Measurements from ENCODE around the gene KCNQ1. TPM values are rescaled to one million over a fixed set of nuclear protein-coding genes. Genes with fewer than 3 reads are reported as not detected.

Gene KCNQ1
- total RNA-seq, 1 donor from 2014 or later, result 43.0 TPM

DNA sequence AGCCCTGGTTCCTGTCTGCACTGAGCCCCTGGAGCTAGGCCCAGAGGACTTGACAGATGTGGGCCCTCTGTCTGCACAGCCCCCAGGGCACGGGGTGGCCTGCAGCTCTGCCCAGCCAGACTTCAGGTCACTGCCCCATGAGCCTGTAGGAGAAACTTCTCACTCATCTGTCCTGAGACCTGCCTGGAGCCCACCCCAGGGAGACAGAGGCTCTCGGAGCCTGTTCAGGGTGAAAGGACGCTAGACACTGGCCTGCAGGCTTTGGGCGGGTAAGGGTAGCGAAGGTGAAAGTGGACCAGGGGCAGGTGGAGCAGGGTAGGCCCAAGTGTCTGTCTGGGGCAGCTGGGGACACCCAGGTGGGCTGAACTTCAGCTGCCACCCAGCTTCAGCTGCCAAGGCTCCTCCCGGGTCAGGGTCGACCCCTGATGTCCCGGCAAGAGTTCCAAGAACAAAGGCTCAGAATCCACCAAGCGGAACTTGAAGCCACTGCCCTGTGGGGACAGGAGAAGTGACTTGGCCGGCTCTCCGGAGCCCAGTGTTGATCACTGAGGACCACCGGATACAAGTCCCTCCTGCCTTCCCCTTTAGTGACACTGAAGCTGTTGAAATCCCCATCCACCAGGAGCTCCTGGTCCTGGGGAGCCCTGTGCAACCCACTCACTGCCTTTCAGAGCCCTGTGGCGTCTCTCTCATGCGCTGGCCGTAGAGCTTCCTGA lies 90.3 kb downstream of the KCNQ1 start:
- DNase-seq (ENCODE audit: low spot score), result peak; percentile 59
- intact Hi-C loops (cut with DNase I), result no loop called here

DNA sequence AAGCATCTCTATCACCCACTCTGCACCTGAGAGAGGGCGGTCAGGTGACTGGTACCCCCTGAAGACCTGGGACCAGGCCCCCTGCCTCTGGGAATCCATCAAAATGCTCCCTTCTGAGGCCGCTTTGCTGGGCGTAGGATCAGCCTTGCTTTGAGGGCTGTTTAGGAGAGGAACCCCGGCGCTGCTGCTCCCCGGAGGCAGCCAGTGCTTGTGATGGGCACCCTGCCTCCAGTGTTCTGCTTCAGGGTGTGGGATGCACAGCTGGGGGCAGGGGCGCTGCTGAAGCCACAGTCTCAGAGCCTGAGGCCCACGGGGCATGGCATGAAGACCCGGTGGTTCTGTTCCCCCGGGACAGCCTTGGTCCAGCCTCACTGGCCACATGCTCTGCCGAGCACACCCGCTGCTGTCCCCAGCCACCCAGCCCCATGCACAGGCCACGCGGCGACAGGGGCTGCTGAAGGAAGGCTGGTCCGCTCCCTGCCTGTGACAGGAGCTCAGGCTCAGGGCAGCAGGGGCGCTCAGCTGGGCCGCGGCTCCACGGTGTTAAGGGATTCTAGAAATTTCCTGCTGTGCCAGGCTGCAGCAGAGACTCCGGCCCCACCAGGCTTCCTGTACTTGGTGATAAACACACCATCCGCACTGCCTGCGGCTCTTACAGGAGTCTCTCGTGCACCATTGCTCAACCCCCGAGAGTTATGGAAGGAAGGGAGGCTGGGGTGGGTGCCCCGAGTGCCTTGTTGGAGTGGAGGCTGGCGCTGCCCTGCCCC lies 91.0 kb downstream of the KCNQ1 start:
- DNase-seq (ENCODE audit: low spot score), result peak; percentile 50
- intact Hi-C loops (cut with DNase I), result no loop called here

DNA sequence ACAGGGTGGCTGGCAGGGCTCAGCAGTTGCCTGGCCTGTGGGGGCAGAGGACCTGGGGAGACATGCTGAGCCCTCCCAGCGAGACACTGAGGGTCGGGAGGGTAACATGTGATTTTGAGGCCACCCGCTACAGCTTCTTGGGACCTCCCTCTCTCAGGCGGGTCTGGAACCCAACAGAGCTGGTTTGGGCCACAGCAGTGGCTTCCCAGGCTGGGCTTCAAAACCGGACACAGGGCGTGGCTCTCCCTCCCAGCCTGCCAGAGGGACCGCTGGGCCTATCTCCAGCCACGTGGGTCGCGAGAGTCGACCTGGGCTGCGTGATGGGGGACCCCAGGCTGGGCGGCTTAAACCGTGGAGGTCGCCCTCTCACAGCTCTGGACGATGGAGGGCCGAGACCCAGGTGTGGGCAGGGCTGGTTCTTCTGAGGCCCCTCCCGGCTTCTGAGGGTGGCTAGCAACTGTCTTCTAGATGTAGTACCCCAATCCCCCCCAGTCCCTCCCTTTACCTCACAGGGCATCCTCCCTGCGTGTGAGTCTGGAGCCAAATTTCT lies 91.7 kb downstream of the KCNQ1 start:
- DNase-seq (ENCODE audit: low spot score), result no peak
- intact Hi-C loops (cut with DNase I), result no loop called here

DNA sequence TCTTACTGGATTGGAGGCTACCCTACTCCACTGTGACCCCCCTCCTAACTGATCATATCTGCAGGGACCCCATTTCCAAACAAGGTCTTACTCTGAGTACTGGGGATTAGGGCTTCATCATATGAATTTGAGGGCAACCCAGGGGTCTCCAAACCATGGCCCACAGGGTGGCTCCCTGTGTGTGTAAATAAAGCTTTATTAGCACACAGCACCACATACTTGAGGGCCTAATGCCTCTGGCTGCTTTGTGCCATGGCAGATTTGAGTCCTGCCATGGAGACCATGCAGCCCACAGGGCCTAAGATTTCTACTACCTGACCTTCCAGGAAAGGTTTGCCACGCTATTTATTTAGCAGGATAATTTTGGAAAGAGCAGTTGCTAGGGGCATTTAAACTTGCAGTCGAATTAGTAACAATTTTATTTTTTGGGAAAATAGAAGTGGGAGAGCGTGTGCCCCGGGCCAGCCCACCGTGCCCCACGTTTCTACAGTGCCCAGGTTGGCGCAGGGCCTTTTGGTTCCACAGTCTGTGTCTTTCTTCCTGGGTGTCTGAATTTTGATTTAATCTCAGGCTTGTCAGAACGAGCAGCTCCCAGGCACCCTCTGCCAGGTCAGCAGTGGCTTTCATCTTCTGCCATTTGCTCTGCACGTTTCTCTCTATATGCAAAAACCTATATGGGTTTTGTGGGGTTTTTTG lies 92.3 kb downstream of the KCNQ1 start:
- intact Hi-C loops (cut with DNase I), result no loop called here
- no peak for DNase-seq (ENCODE audit: low spot score)

DNA sequence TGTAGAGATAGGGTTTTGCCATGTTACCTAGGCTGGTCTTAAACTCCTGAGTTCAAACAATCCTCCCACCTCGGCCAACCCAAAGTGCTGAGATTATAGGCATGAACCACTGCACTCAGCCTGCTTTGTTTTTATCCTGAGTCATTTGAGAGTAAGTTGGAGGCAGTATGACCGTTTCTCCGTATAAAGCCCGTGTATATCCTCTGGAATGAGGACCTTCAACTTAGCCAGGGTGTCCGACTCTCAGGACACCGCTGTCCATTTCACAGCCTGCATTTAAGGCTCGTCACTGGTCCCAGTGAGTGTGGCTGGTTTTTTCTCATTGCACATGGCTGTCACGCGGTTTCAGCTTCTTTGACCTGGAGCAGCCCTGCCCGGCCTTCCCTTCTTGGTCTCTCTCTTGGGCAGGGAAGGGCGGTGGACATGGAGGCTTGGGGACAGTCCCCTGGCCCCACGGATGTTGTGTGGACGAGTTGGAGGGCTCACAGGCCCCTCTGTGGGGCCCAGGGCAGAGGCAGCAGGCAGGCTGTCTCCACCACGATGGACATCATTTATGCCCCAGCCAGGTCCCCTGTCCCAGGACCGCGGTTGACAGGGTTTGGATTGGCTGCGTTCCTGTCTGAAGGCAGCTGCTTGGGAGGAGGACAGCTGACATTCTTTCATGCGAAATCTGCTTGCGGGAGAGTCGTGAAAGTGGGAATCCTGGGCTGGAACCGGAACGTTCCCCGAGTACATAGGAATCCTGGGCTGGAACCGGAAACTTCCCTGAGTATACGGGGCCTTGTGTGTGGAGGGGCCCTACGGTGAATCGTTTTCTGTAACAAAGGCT lies 93.3 kb downstream of the KCNQ1 start:
- intact Hi-C loops (cut with DNase I), result no loop called here
- DNase-seq (ENCODE audit: low spot score), result peak; percentile 70

DNA sequence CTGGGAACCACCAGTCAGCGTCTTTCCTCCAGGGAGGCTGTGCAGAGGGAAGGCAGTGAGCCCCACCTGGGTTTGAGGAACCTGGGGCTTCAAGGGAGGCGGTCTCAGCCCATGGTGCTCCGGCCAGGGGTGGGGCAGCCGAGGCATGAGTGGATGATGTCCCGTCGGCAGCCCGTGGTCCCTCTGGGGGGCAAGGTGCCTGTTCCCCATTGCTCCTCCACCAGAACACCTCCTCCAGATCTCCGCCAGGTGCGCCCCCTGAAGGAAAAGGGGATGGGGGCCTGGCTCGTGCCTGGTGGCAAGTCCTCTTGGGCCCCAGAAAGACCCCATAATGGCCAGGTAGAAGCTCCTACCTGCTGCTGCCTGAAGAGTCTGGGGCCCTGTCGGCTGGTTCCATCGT lies 94.1 kb downstream of the KCNQ1 start:
- DNase-seq (ENCODE audit: low spot score), result peak; percentile 27
- intact Hi-C loops (cut with DNase I), result no loop called here

DNA sequence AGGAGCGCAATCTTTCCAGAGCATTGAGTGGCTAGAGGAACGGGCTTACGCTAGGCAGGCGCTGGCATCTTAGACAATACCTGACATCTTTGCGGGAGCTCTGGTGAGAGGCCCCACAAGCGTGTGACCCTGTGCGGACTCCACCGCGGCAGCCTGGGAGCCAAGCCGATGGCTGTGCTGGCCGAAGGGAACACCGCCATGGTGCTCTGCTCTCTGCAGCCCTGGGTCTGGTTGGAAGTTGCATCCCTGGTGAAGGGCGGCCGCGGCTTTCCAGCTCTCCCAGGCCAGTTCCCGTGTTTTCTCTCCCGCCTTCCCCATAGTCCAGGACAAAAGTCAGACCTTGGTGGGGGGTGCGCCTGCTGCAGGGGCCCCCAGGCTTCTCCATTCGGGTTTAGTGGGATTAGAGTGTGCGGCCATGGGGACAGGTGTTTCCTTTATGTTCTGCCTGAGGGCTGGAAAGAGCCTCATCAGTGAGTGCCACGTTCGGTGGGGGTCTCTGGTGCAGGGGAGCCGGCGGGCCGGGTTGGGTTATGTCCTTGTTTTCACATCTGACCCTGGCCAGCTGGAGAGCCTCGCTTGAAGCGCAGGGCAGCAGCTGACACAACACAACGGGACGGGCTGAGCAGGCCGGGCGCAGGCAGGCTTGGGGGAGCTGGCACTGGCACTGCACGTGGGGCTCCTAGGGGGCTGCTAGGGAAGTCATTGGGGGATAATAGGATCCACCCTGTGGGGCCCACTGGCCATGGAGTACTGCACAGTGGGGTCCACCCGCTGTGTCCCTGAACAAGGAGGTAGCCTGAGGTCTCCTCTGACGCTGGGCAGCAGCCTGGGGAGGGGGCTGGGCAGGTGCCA lies 94.8 kb downstream of the KCNQ1 start:
- intact Hi-C loops (cut with DNase I), result no loop called here
- peak; percentile 71 for DNase-seq (ENCODE audit: low spot score)

DNA sequence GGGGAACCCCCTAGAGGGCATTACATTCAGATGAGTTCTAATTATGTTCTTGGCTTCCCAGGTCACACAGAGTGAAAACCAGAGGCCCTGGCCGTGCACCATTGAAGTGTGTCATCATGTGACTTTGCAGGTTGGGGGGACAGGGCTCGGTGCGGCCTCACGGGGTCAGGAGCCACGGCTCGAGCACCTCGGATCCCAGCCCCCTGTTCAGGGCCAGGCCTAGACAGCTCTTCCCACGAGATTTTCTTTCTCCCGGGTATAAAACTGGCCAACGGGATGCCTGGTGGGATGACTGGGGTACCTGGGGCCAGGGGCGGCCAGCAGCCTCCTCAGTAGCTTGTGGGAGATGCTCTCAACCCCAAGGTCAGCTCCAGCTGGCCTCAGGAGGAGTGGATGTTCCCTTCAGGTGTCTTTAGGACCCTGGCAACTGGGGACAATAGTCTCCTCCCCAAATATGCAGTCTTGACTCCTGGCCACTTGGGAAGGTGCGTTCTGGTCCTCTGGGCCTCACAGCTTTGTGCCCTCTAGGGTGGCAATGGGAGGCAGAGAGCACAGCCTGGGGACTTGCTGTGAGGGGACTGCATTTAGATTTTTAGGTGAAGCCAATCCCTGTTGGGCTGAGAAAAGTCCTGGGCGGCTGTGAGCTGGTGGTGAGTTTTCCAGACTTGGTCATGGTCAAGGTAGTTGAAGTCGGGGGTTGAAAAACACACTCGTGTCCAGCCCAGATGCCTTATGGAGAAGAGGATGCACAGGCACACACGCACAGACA lies 95.6 kb downstream of the KCNQ1 start:
- intact Hi-C loops (cut with DNase I), result no loop called here
- DNase-seq (ENCODE audit: low spot score), result peak; percentile 55

DNA sequence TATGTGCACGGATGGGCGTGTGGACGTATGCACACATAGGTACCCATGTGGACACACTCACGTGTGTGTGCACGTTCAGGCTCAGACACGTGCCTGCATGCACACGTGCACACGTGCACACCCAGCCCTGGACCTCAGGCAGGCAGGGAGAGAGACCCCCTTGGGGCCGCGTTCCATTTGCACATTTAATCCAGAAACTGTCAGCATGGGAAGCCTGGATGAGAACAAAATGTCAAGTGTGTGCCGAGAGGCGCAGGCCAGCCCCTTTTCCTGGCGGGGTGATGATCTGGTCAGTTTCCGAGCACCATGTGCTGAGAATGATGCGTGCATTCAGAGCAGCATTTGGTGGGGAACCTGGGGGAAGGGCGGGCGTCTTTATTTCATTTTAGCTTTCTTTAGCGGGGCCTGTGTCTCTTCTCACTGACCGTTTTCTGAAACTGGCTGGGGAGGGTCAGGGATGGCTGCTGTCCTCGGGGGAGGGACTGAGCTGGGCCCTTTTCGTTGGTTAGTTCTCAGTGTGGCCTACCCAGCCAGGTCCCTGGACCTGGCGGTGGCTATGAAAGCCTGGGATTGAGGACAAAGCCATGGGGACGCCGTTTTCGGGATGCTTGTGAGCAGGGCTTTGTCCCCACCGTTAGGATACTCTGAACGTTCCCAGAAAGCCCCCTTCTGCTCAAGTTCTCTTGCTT lies 96.3 kb downstream of the KCNQ1 start:
- intact Hi-C loops (cut with DNase I), result no loop called here
- DNase-seq (ENCODE audit: low spot score), result peak; percentile 26

DNA sequence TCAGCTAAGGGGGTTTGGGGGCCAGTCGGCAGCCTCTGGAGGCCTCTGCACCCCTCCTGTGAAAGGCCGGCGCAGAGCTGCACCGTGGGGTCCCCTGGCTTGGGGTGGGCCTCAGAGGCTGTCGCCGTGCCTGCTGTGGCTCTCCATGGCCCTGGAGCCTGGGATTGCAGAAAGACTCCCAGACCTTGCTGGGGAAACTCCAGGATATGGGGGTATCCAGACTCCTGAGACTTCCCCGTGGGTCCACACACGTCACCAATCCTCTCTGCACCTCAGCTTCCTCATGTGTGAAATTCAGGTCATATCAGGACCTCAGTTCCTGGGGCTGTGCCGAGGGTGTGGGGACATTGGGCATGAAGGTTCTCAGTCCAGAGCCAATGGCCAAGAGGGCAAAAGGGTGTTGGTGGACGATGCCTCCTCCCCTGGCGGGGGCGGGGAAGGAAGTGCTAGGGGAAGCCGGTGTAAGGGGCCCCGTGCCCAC lies 97.1 kb downstream of the KCNQ1 start:
- peak; percentile 41 for DNase-seq (ENCODE audit: low spot score)
- intact Hi-C loops (cut with DNase I), result no loop called here

DNA sequence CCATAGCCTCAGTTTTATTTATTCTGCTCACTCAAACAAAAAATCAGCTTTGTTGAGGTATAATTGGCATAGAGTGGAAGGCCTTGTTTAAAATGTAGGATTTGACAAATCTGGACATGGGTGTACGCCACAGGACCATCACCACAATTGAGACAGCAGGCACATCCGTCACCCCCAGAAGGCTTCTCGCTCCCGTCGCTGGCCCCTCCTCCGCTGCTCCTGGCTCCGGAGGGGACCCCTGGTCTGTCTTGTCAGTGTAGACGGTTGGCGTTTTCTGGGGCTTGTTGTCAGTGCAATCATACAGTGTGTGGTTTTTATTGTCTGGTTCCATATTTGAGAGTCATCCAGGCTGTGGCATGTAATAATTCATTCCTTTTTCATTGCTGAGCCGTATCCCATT lies 97.6 kb downstream of the KCNQ1 start:
- DNase-seq (ENCODE audit: low spot score), result peak; percentile 41
- intact Hi-C loops (cut with DNase I), result no loop called here

DNA sequence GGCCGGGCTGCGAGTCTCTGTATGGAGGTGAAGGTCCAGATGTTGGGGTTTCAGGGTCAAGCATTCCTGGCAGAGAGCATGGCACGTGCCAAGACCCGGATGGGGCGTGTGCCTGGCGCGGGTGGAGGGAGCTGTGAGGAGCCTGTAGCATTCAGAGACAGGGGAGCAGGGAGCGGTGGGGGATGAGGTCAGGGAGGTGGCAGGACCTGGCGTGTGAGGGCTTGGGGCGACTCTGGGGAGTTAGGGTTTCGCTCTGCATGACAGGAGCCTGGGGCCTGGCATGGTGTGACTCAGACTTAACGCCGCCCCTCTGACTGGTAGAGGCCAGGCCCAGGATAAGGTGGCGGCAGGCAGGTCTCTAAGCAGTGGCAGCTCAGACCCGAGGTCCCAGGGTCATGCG lies 103.0 kb downstream of the KCNQ1 start:
- intact Hi-C loops (cut with DNase I), result no loop called here
- peak; percentile 51 for DNase-seq (ENCODE audit: low spot score)

DNA sequence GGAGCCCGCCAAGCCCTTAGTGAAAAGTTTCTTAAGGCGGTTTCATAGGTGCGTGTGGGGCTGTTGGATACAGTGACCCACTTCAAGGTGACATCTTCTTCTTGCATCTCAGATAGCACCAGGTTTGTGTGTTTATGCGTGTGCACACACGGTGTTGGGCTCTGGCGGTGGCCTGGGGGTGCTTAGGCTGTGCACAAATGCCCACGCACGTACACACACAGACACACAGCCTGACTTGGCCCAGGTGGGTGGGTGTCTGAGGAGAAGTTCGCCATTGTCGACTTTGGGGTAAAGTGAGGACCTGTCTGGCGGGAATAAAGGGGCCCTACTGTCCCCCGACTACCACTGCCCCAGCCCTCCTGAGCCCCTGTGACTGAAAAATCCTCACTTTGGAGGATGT lies 103.8 kb downstream of the KCNQ1 start:
- no peak for DNase-seq (ENCODE audit: low spot score)
- intact Hi-C loops (cut with DNase I), result no loop called here

DNA sequence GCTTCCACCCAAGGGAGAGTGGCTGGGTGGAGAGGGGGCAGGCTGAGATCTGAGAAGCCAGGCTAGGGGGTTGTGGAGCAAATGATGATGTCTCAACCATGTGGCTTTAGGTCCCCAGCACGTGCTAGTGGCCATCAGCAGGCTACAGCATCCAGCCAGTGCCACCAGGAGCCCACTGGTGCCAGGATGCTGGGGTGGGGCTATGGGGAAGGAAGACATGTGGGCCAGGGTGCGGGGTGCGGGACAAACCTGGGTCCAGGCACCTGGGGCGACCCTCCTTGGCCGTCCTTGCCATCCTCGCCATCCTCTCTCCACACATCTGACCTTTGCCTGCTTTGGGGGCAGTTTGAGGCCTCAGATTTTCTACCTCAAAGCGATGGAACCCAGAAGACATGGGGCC lies 104.3 kb downstream of the KCNQ1 start:
- intact Hi-C loops (cut with DNase I), result no loop called here
- DNase-seq (ENCODE audit: low spot score), result peak; percentile 73

DNA sequence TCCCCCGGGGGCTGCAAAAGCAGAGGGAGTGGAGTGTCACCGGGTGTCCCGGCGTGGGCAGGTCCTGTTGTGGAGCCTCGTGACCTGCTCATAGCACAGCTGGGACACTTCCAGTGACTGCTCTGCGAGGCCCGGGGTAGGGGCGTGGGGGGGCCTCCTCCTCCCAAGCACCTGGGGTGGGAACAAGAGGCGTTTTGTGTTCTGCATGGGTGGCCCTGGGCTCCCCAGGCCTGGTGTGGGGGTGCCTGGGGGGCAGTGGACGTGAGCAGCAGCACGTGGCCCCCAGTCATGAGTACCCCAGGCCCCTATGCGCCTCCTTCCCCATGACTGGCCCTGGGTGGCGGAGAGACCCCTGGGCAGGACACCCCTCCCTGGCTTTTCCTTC lies 104.7 kb downstream of the KCNQ1 start:
- peak; percentile 14 for DNase-seq (ENCODE audit: low spot score)
- intact Hi-C loops (cut with DNase I), result no loop called here

DNA sequence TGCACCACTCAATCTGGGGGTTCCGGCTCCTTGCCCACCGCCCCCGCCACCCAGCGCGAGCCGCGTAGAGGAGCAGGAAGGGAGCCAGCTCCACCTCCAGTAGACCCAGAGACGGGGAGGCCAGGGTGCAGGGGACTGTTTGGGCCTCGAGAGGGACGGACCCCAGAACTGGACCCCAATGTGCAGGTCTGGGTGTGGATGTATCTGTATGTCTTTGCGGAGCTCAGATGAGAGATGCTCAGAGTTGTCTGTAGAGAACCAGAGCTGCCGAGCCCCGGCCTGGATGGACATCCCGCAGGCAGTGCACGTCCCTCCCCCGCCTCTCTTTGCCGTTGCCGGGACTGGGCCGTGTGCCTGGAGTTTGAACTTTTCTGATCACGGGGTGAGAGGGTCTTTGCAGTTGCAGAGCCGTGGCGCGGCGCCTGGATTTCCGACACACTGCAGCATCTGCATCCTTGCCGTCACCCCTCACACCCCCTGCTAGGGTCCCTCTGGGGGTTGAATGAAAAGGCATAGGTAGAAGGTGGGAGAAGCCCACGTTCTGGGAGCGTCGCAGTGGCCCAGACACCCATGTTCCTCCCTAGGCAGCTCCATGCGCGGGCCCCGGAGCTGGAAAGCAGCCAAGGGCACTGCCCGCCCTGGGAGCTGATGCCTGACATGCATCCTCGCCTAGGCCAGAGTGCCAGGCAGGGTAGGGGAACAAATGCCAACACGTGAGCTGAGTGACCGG lies 105.2 kb downstream of the KCNQ1 start:
- DNase-seq (ENCODE audit: low spot score), result peak; percentile 78
- intact Hi-C loops (cut with DNase I), result no loop called here

DNA sequence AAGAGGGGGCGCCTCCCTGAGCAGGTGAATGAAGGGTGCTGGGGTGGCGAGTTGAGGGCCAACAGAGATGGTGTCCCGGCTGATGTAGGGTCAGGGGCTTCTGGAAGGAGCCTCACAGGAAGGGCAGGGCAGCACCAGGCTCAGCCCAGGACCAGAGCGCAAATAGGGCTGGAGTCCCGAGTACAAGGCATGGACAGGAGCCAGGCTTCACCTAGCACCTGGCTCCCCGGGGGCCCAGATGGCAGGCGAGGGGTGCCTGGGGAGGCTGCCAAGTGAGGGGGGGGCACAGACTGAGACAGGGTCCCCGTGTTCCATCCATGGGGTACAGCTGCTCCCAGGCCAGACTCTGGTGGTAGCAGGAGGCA lies 105.8 kb downstream of the KCNQ1 start:
- DNase-seq (ENCODE audit: low spot score), result no peak
- intact Hi-C loops (cut with DNase I), result no loop called here

Data from cardiac septum (tissue), 1 donor.